Thyroid gland (tissue), 4 donors: ENCODE results near the gene PXDN. TPM values are rescaled to one million over a fixed set of nuclear protein-coding genes. Genes with fewer than 3 reads are reported as not detected.

Source experiments
- DNase-seq, 2 donors: peaks; one replicate each; pipeline ENCODE4 v3.0.0-alpha.2; 2019
- H3K27ac ChIP-seq, 3 donors: fragments of 200-600 bp; sonication (generic); 1 replicate in 2 of 3; 2 replicates in 1 of 3; pipeline ENCODE4 v1.5.1; 2016 to 2019; ENCODE audit warnings: mild to moderate bottlenecking in 1 of 3, moderate library complexity in 1 of 3
- H3K27me3 ChIP-seq: fragments of 200-600 bp; sonication (generic); one replicate; pipeline ENCODE4 v1.5.1; 2019
- H3K36me3 ChIP-seq, 2 donors: fragments of 200-600 bp; sonication (generic); one replicate each; pipeline ENCODE4 v1.5.1; 2016 to 2019
- H3K4me1 ChIP-seq, 2 donors: fragments of 200-600 bp; sonication (generic); one replicate each; pipeline ENCODE4 v1.5.1; 2017 to 2019
- H3K4me3 ChIP-seq, 3 donors: fragments of 200-600 bp; sonication (generic); replicated peaks in 1 of 3; 1 replicate in 2 of 3; 2 replicates in 1 of 3; pipeline ENCODE4 v1.5.1; 2016; ENCODE audit warnings: mild to moderate bottlenecking in 1 of 3
- H3K9me3 ChIP-seq: fragments of 200-600 bp; sonication (generic); one replicate; pipeline ENCODE4 v1.5.1; 2017
- POLR2A ChIP-seq, 2 donors: fragments of 450-650 bp; IDR thresholded peaks; one replicate each; pipeline ENCODE4 v1.6.1; 2017; ENCODE audit warnings: antibody characterized with exemption in 2 of 2, mild to moderate bottlenecking in 2 of 2, moderate library complexity in 1 of 2
- WGBS, 2 donors: methylation state at CpG; one replicate each; pipeline ENCODE4 v1.1.5; 2017; 5-methylcytosine and 5-hydroxymethylcytosine counted together
- intact Hi-C: fragments of 100-400 bp; cut with DNase I; formaldehyde crosslinking; loops from one replicate; pipeline ENCODE4 v1.15.1; 2023
- total RNA-seq, 4 donors: library from RNA; depleted of rRNA; stranded (reverse); fragments of >200 nt; gene quantifications; one replicate each; pipeline ENCODE4 v1.2.3, GENCODE V29; 2016
- TF ChIP-seq, protein P1 (sequence below), 6 experiments: fragments of 200-600 bp in 3 of 6; fragments of 450-650 bp in 3 of 6; sonication (generic) in 3 of 6; IDR thresholded peaks; one replicate each; pipeline ENCODE4 v1.5.1; 2016 to 2019; ENCODE audit warnings: antibody characterized with exemption in 6 of 6, mild to moderate bottlenecking in 2 of 6, inconsistent platforms in 1 of 6, moderate library complexity in 1 of 6

PXDN gene
- total RNA-seq, 4 donors from 2014 or later, result 6.9 to 17.3 (median 13.6) TPM

DNA sequence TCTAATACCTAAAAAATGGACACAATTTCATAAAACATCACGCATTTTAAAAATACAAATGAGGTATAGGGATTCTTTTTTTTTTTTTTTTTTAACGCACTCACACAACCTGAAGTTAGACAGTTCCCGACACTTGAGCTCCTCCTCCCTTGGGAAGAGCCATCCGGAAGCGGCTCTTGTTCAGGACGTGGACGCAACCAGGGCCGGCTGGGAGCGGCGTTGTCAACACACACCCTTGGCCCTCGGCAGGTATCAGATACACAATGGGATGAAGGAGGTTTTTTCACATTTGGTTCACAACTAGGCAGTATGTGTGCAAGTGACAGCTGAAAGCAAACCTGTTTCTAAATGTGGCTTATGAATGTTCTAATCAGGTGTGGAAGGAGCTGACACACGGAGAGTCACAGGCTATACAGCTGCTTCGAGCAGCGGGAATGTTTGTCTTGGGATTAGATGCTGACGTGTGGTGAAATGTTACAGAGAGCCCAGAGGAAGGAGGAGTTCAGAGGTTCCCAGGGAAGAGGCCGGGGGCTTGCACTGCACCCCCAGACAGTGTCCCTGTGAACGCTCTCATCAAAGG, 111.1 kb downstream of the PXDN start:
- intact Hi-C loops, result no loop called here
- 90 to 91% methylated on average over 17 of the region's 17 CpGs for WGBS, 2 donors
- no peaks in the 10 kb centered on the region for H3K9me3 ChIP-seq
- no peak for DNase-seq
- no peak overlapping the region for H3K4me3 ChIP-seq
- peaks cover 3 to 10% of the 10 kb centered on the region in 2 donors for H3K4me1 ChIP-seq
- no peaks in the 10 kb centered on the region for H3K27me3 ChIP-seq
- TF ChIP-seq POLR2A (IDR thresholded peaks at IDR 0.05), result no peak
- TF ChIP-seq, protein P1, sequence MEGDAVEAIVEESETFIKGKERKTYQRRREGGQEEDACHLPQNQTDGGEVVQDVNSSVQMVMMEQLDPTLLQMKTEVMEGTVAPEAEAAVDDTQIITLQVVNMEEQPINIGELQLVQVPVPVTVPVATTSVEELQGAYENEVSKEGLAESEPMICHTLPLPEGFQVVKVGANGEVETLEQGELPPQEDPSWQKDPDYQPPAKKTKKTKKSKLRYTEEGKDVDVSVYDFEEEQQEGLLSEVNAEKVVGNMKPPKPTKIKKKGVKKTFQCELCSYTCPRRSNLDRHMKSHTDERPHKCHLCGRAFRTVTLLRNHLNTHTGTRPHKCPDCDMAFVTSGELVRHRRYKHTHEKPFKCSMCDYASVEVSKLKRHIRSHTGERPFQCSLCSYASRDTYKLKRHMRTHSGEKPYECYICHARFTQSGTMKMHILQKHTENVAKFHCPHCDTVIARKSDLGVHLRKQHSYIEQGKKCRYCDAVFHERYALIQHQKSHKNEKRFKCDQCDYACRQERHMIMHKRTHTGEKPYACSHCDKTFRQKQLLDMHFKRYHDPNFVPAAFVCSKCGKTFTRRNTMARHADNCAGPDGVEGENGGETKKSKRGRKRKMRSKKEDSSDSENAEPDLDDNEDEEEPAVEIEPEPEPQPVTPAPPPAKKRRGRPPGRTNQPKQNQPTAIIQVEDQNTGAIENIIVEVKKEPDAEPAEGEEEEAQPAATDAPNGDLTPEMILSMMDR (IDR thresholded peaks at IDR 0.05), result no peak
- no peak overlapping the region for H3K27ac ChIP-seq
- peaks cover 0 to 4% of the 10 kb centered on the region in 2 donors for H3K36me3 ChIP-seq

DNA sequence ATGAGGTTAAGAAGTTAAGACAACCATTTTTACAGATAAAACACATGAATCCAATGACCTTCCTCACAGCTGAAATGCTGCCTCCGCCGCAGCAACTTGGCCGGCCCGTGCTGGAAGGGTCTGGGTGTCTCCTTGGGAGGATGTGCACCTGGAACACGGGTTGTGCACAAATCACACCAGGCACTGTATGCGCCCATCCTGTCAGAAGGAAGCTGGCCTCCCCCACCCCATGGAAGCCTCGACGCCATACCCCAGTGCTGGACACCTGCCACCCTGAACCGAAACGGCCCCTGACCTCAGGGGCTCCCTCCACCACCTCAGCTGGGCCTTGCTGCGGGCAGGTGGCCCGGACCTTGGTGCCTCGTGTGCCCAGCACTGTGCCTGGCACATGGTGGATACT, 111.8 kb downstream of the PXDN start:
- Histone ChIP-seq H3K9me3 (no peaks in the 10 kb centered on the region), H3K4me3 (no peak overlapping the region), H3K36me3 (peaks cover 0 to 4% of the 10 kb centered on the region in 2 donors), H3K27me3 (no peaks in the 10 kb centered on the region), H3K27ac (no peak overlapping the region), H3K4me1 (peaks cover 3 to 14% of the 10 kb centered on the region in 2 donors)
- DNase-seq, result no peak
- 93 to 98% methylated on average over 13 of the region's 13 CpGs for WGBS, 2 donors
- intact Hi-C loops, result no loop called here
- no peak for TF ChIP-seq POLR2A (IDR thresholded peaks at IDR 0.05)
- TF ChIP-seq, protein P1 (IDR thresholded peaks at IDR 0.05), result no peak

DNA sequence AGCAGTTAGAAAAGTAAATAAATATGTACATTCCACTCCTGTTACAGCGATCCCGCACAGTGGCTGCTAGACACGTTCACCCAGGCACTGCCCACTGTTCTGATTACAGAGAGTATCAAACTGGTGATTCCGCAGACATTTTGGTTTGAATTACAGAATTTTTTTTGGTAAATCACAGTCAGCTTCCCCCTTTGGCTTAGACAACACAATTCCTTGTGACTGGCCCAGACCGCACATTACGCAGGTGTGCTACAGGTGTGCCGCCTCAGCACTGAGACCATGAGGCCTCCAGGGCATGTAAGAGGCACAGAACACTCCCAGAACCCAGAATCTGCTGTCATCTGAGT, 112.3 kb downstream of the PXDN start:
- peaks cover 0 to 4% of the 10 kb centered on the region in 2 donors for H3K36me3 ChIP-seq

DNA sequence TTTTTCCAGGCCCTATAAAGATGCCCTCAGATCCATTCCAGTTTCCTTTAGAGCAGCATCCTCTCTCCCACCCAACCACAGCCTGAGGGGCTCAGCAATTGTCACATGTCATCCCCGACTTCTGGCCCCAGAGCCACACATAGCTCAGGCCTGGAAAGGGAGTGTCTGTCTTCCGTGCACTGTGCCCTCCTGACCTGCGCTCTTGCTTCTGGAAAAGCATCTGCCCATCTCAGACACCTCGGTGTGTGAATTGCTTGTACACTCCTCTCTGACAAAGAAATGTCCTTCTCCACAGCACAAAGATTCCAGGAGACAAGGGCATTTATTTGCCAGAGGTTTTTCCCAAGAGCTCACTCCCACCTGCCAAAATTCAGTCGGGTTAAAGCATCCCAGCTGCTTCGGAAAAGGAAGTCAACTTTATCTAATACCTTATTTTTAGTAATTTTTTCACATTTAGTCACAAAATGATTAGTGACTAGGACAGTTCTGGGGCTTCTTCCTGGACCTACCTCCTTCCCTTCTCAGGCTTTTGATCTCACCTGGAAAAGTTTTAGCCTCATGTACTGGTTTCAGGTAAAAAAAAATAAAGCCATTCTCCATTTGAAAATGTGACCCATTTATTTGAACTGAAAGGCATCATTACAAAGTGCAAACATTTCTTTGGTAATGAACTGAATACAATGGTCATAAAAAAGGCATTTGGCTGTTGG, 112.9 kb downstream of the PXDN start:
- Histone ChIP-seq H3K4me1 (peaks cover 3 to 14% of the 10 kb centered on the region in 2 donors), H3K36me3 (peaks cover 0 to 4% of the 10 kb centered on the region in 2 donors), H3K4me3 (no peak overlapping the region), H3K27ac (no peak overlapping the region), H3K9me3 (no peaks in the 10 kb centered on the region), H3K27me3 (no peaks in the 10 kb centered on the region)
- intact Hi-C loops, result no loop called here
- WGBS, 2 donors, result 86 to 91% methylated on average over 6 of the region's 6 CpGs
- TF ChIP-seq, protein P1 (IDR thresholded peaks at IDR 0.05), result no peak
- no peak for TF ChIP-seq POLR2A (IDR thresholded peaks at IDR 0.05)
- DNase-seq, result no peak

More for the DNA sequence above, 112.3 kb downstream of the PXDN start:
- peaks cover 3 to 14% of the 10 kb centered on the region in 2 donors for H3K4me1 ChIP-seq
- WGBS, 2 donors, result 92 to 94% methylated on average over 7 of the region's 7 CpGs
- H3K4me3 ChIP-seq, result no peak overlapping the region
- H3K27ac ChIP-seq, result no peak overlapping the region
- TF ChIP-seq POLR2A (IDR thresholded peaks at IDR 0.05), result no peak
- TF ChIP-seq, protein P1 (IDR thresholded peaks at IDR 0.05), result no peak
- no peaks in the 10 kb centered on the region for H3K9me3 ChIP-seq
- no peaks in the 10 kb centered on the region for H3K27me3 ChIP-seq
- intact Hi-C loops, result no loop called here
- no peak for DNase-seq

DNA sequence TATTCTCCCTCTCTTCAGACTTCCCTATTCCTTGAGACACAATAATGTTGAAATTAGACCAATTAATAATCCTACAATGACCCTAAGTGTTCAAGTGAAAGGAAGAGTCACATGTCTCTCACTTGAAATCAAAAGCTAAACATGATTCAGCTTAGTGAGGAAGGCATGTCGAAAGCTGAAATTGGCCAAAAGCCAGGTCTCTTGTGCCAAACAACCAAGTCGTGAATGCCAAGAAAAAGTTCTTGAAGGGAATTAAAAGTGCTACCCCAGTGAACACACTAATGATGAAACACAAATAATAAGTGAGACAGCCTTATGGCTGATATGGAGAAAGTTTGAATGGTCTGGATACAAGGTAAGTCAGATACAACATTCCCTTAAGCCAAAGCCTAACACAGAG, 115.4 kb downstream of the PXDN start:
- H3K4me1 ChIP-seq, result peaks cover 10 to 28% of the 10 kb centered on the region in 2 donors
- intact Hi-C loops, result no loop called here
- H3K27ac ChIP-seq, result peak overlapping the region in 2 of 3 donors; percentile 66 to 73
- H3K9me3 ChIP-seq, result no peaks in the 10 kb centered on the region
- no peaks in the 10 kb centered on the region for H3K27me3 ChIP-seq
- H3K4me3 ChIP-seq, result no peak overlapping the region
- H3K36me3 ChIP-seq, result no peaks in the 10 kb centered on the region
- TF ChIP-seq, protein P1 (IDR thresholded peaks at IDR 0.05), result no peak
- no peak for TF ChIP-seq POLR2A (IDR thresholded peaks at IDR 0.05)
- 2 to 5% methylated on average over 2 of the region's 2 CpGs for WGBS, 2 donors
- peak; percentile 88 to 90 for DNase-seq
